GM18858 (cell line): ENCODE data around the gene RNF150.
"Not testable (repeated sequence)": the region's sequence is repeated elsewhere in the genome, so short reads cannot be mapped to it uniquely, and the experiment has no call there.

Source experiments
- ATAC-seq: cut with Tn5 transposase; IDR thresholded peaks from one replicate; pipeline ENCODE4 v1.9.1; 2021; ENCODE audit not compliant: unreplicated experiment

Gene RNF150

DNA sequence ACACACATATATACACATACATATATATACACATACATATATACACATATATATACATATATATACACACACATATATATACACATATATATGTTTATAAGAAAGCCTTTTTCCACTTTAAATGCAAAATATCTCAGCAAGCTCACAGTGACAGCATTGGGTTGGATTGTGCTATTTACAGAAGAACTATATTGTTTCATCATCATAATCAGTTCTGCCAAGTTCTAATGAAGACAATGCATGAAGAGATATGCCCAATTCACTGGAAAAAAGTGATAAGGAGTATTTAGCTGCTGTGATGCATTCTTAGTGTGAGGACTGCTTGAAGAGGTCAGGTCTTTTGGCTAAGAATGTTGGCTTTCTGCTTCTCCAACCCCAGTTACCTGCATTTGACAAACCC lies 54.4 kb downstream of the RNF150 start:
- no peak for ATAC-seq

DNA sequence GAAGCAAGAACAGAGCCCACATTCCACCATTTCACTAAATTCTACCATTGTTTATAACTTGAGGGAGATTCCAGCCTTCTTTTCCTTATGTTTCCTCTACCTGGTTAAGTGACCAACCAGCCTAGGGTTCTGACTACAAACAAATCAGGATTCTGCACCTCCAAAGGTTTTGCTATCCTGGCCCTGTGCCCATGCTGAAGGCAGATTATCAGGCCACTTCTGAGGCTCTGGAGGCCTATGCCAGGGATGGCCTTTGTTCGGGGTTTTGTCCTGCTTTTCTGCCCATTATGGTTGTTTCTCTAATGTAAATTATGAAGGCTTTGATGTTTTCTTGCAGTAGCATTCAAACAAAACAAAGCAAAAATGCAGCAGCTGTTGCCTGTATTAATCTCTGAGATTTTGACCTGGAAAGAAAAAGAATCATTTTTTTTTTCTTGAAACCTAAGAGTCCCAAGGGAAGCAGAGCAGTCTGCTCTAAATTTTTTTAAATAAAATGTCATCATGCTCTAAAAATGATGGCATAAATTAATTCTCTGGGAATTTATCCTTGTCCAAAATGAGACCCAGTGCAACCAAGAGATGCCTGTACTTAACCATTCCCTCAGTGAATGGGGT lies 55.6 kb downstream of the RNF150 start:
- ATAC-seq, result no peak

GRCh38 chr4:141075553-141075952 lies 57.7 kb downstream of the RNF150 start:
- ATAC-seq, result no peak

DNA sequence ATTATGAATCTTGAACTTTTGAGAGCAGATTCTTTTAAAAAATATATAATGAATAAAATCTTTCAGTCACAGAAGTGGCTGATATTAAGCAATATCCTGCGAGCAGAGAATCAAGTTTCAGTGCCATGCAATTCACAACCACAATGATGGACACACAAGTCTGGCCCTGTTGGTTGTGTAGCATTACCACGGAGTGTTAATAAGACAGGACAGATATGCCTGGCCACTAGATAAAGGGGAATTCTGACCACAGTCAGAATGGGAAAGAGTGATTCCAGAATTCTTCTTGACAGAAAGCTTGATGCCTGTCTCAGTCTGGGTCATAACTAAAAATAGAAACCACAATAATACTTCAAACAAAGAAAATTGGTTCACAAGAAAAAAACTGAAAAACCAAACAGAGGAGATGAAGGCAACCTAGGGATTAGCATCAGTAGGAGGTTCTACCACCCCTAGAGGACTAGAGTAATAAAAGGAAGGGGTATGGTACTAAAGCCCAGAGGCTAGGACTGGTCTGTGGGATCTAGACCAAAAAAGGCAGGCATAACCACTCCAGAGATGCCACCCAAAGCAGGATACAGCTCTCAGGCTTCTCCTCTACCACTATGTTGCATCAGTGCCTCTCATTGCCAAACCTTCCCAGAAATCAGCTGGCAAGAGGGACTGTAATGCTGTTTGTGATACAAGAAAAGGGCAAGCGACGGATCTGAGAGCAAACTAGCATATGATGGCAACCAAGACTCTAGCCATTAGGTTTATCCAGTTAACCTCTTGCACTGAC lies 59.0 kb downstream of the RNF150 start:
- peak; percentile 46 for ATAC-seq

DNA sequence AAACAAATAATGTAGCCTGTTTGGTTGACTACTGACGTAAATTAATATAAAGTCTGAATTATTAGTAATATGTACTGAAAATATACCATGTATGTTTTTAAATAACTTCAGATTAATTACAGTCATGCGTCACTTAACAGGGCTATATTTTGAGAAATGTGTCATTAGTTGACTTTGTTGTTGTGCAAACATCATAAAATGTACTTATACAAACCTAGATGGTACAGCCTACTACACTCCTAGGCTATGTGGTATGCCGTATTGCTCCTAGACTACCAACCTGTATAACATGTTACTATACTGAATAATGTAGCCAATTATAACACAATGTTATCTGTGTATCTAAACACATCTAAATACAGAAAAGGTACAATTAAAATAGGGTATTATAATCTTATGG lies 66.6 kb downstream of the RNF150 start:
- ATAC-seq, result no peak

DNA sequence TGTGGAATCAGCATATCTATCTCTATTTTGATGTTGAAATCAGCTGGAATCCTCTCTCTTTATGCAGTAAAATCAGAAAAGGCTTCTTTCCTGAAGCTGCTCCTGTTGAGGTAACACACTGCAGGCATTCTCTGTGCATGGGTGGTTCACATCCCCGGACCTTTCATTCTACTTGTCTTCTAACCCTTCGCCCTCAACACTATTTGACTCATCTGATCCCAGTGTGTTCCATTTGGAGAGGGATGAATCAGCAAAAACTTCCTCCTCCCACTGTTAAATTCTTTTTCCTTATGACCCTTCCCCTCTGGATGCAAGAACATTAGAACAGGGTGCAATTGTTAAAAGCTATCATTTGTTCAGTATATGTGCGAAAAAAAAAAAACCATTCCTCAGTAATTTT lies 67.4 kb downstream of the RNF150 start:
- no peak for ATAC-seq

GRCh38 chr4:141062651-141063050 lies 70.6 kb downstream of the RNF150 start:
- ATAC-seq, result no peak

- ATAC-seq, result no peak
Measured at GRCh38 chr4:141058591-141059512, 74.4 kb downstream of the RNF150 start.

DNA sequence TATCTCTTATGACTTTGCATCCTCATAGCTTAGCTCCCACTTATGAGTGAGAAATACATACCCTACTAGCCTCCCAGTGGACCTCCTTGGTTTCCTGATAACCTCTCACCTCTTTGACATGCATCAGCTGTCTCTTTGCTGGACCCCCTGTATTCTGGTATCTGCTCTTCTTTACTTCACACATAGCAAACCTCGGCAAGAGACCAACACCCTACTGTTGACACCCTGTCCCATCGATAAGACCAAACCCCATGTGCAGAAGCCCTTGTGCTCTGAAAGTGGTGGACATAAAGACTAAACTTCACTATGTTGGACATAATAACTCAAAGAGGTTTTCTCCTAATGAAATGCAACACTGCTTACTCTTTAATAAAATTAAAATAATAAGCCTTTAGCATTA lies 75.7 kb downstream of the RNF150 start:
- no peak for ATAC-seq

DNA sequence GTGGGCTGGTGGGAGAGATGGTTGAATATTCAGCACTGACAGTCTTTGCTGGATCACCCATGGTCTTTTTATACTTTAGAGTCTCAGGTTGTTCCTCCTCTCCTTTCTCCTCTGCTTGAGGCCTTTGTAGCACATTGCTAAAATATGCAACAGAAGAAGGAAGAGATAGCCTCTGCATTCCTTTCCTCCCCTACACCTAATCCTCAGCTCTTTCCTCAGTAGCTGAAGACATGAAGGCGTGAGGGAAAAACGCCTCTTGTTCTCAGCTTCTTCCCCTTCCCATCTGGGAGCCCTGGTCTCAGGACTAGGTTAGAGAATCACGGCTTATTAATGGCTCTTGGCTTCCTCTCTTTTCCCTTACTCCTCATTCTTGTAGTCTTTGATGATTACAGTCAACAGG lies 76.8 kb downstream of the RNF150 start:
- ATAC-seq, result no peak

- no peak for ATAC-seq
Measured at GRCh38 chr4:141054446-141054845, 78.8 kb downstream of the RNF150 start.

- ATAC-seq, result not testable (repeated sequence)
Measured at GRCh38 chr4:141050999-141051398, 82.3 kb downstream of the RNF150 start.

DNA sequence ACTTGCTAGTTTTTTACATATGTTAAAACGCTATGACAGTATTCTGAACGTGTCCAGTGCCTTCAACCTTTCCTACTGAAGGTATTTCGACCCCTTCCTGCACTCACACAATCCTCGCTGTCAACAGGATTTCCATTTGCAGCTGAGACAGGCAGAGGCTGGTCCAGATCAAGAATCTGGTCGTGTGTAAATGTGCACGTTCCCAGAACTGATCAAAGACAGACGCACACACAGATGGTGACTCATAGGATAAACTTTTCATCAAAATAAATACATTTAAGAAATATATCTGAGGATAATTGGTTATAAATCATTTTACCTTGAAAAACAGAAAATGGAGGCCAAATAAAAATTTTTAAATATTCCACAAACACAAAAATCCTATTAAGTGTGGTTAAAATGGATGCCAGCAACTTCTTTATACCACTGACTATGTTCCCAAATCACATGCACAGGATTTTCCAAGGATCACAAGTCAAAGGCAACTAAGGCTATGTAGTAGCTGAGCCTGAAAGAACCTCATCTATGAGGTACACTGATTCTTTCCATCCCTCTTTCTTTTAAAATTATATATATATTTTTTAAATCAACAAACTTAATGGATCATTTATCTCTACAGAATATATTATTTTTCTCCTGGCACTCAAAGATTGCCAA lies 85.9 kb downstream of the RNF150 start:
- ATAC-seq, result no peak

- ATAC-seq, result no peak
Measured at GRCh38 chr4:141046255-141046654, 87.0 kb downstream of the RNF150 start.

- ATAC-seq, result no peak
Measured at GRCh38 chr4:141045848-141046247, 87.4 kb downstream of the RNF150 start.

GRCh38 chr4:141041021-141041476 lies 92.2 kb downstream of the RNF150 start:
- no peak for ATAC-seq

DNA sequence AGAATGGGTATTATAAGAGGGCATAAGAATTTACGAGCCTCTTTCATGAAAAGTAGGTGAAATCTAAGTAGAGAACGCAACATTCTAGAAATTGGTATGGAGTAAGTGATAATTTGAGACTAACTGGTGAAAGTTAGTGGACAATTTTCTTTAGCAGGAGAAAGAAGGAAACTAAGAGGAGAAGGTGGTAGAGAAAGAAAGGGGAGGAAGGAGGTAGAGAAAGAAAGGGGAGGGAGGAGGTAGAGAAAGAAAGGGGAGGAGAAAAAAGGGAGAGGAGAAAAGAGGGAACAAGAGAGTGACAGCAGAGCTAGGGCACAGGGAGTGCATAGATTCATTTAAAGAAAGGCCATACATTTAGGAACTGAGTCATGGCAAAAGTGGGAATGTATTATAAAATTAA lies 94.1 kb downstream of the RNF150 start:
- no peak for ATAC-seq

GRCh38 chr4:141038428-141038827 lies 94.8 kb downstream of the RNF150 start:
- ATAC-seq, result no peak

DNA sequence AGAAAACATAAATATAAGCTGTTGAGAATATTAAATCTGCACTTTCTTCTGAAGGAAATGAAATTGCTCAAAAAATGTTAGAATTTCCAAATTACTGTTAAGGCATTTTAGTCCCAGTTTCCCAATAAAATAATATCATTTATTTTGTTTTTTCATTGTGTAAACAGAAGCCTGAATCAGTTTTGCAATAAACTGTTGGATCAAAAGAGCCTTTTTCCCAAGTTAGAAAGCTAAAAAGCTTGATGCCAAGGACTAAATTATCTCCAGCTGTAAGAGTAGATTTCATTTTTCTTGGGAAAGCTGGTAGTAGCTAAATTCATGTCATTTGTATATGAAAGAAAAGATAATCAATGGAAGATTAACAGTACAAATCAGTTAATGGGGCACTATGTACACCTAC lies 95.8 kb downstream of the RNF150 start:
- no peak for ATAC-seq

DNA sequence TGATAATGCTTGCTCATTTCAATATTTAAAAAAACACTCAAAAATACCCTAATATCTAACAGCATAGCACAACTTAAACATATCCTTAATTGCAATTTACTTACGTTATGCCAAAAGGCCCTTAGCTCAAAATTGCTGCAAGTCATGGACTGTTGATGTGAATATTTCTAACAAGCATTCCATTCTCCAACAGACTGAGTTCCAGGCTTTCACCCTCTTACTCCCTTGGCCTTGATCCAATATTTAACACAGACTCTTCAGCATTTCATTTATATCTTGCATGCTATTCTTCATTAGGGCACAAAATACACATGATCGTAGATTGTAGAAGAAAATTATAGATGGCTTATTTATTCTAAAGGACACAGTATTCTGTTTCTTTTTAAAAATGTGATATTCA lies 96.5 kb downstream of the RNF150 start:
- ATAC-seq, result no peak

DNA sequence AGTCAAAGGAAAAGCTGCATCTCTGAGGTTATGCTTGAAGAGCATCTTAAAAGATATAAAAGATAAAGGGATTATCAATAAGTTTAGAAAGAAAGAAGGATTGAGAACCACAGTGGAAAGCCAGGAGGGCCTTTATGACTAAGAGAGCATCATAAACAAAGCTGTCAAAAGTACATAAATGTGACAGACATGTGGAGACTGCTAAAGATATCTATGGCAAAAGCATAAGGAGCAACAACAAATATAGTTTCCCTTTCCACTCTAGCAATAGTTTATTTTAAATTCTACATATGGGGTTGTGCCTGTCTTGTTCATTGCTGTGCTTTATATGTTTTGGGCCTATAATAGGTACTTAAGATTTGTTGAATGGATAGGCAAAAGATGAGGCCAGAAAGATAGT lies 97.3 kb downstream of the RNF150 start:
- no peak for ATAC-seq
